Suprapubic skin (tissue), 4 donors: Measurements from ENCODE around the gene CAV2. TPM values are rescaled to one million over a fixed set of nuclear protein-coding genes. Genes with fewer than 3 reads are reported as not detected.

Experiments
- DNase-seq, 2 donors: peaks; one replicate each; pipeline ENCODE4 v3.0.0-alpha.2; 2019; ENCODE audit warnings: low spot score in 2 of 2
- H3K27ac ChIP-seq: fragments of 200-600 bp; sonication (generic); one replicate; pipeline ENCODE4 v1.5.1; 2019
- H3K27me3 ChIP-seq: fragments of 200-600 bp; sonication (generic); one replicate; pipeline ENCODE4 v1.5.1; 2019
- H3K36me3 ChIP-seq: fragments of 200-600 bp; sonication (generic); one replicate; pipeline ENCODE4 v1.5.1; 2019
- H3K4me1 ChIP-seq: fragments of 200-600 bp; sonication (generic); one replicate; pipeline ENCODE4 v1.5.1; 2019
- H3K4me3 ChIP-seq: fragments of 200-600 bp; sonication (generic); one replicate; pipeline ENCODE4 v1.5.1; 2019; ENCODE audit warnings: mild to moderate bottlenecking
- H3K9me3 ChIP-seq: fragments of 200-600 bp; sonication (generic); one replicate; pipeline ENCODE4 v1.5.1; 2019
- EP300 ChIP-seq: sonication (generic); formaldehyde crosslinking; IDR thresholded peaks from one replicate; pipeline ENCODE4 v1.6.1; 2017; ENCODE audit warnings: antibody characterized with exemption
- POLR2A ChIP-seq, 2 donors: fragments of 450-650 bp; IDR thresholded peaks; one replicate each; pipeline ENCODE4 v1.6.1; 2017; ENCODE audit warnings: antibody characterized with exemption in 2 of 2, mild to moderate bottlenecking in 2 of 2, moderate library complexity in 2 of 2
- POLR2AphosphoS5 ChIP-seq, 3 donors: sonication (generic); formaldehyde crosslinking; IDR thresholded peaks; one replicate each; pipeline ENCODE4 v1.6.1; 2017; ENCODE audit warnings: antibody characterized with exemption in 3 of 3
- WGBS: methylation state at CpG from one replicate; pipeline ENCODE4 v1.1.5; 2018; 5-methylcytosine and 5-hydroxymethylcytosine counted together
- total RNA-seq, 4 donors: library from RNA; depleted of rRNA; stranded (reverse); fragments of >200 nt; gene quantifications; one replicate each; pipeline ENCODE4 v1.1.0, GENCODE V29; 2016
- TF ChIP-seq, protein P1 (sequence below), 2 donors: fragments of 200-600 bp in 1 of 2; fragments of 450-650 bp in 1 of 2; sonication (generic) in 1 of 2; IDR thresholded peaks; one replicate each; pipeline ENCODE4 v1.5.1; 2016 to 2019; ENCODE audit warnings: antibody characterized with exemption in 2 of 2, mild to moderate bottlenecking in 1 of 2, moderate library complexity in 1 of 2

Gene CAV2
- total RNA-seq, 4 donors from 2014 or later, result 73.8 to 108 (median 98.7) TPM

DNA sequence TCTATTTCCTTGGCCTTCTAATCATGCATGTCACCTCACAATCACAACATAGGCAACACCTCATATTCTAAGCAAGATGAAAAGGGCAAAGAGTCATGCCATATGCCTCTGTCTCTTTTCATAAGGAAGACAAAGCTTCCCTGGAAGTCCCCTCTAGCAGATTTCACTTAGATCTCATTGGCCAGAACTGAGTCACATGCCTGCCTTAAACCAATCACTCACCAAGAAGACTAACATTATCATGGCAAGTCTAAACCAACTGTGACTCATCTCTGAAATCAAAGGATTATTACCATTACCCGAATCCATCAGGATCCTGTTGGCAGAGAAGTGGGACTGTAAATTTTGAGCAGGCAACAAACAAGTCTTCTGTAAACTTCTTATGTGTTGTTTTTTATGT, 53.1 kb downstream of the CAV2 start:
- Histone ChIP-seq H3K4me1 (peaks cover 25% of the 10 kb centered on the region), H3K27ac (no peak overlapping the region), H3K36me3 (no peaks in the 10 kb centered on the region), H3K27me3 (no peaks in the 10 kb centered on the region), H3K9me3 (no peaks in the 10 kb centered on the region), H3K4me3 (no peak overlapping the region)
- 16% methylated on average over 1 of the region's 1 CpG for WGBS
- no peak for DNase-seq
- no peak for TF ChIP-seq EP300
- no peak for TF ChIP-seq POLR2AphosphoS5 (IDR thresholded peaks at IDR 0.05)
- TF ChIP-seq, protein P1, sequence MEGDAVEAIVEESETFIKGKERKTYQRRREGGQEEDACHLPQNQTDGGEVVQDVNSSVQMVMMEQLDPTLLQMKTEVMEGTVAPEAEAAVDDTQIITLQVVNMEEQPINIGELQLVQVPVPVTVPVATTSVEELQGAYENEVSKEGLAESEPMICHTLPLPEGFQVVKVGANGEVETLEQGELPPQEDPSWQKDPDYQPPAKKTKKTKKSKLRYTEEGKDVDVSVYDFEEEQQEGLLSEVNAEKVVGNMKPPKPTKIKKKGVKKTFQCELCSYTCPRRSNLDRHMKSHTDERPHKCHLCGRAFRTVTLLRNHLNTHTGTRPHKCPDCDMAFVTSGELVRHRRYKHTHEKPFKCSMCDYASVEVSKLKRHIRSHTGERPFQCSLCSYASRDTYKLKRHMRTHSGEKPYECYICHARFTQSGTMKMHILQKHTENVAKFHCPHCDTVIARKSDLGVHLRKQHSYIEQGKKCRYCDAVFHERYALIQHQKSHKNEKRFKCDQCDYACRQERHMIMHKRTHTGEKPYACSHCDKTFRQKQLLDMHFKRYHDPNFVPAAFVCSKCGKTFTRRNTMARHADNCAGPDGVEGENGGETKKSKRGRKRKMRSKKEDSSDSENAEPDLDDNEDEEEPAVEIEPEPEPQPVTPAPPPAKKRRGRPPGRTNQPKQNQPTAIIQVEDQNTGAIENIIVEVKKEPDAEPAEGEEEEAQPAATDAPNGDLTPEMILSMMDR (IDR thresholded peaks at IDR 0.05), result no peak
- TF ChIP-seq POLR2A (IDR thresholded peaks at IDR 0.05), result no peak

DNA sequence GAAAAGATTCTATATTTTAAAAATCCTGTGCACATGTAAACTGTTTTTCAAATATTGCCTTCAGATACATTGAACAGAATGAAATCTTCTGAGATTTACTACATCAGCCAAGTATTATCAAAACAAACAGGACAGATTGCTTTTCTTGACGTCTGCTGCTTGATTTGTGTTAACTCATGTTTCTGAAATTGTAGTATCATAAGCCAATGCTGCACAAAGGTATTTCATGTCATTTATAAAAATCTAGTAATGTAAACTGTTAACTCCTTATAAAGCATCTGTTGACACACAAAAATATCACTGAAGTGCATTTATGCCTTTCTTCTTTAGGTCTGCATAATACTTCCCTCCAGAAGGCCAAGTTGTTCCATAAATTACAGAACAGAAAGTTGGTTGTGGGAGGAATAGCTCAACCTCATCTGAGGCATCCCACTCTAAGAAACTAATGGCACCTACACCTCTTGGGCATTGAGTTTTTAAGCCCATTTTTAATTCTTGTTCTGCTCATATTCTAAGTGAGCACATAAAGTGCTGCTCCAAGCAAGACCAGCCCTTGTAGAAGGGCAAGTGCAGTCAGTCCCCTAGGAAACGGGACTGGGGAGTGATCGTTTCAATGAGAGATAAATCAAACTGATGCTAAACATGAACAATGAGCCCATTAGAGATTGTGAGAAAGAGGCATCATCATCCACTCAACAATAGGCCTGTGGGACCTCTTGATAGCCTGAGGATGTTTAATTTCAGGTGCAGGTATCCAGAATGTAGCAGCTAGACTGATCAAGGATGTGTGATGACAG, 53.8 kb downstream of the CAV2 start:
- no peaks in the 10 kb centered on the region for H3K36me3 ChIP-seq
- no peaks in the 10 kb centered on the region for H3K27me3 ChIP-seq
- H3K4me3 ChIP-seq, result no peak overlapping the region
- no peak for DNase-seq
- H3K4me1 ChIP-seq, result peaks cover 25% of the 10 kb centered on the region
- no peak overlapping the region for H3K27ac ChIP-seq
- TF ChIP-seq POLR2A (IDR thresholded peaks at IDR 0.05), result no peak
- TF ChIP-seq, protein P1 (IDR thresholded peaks at IDR 0.05), result no peak
- TF ChIP-seq POLR2AphosphoS5 (IDR thresholded peaks at IDR 0.05), result no peak
- TF ChIP-seq EP300, result no peak
- H3K9me3 ChIP-seq, result no peaks in the 10 kb centered on the region
- whole genome bisulfite sequencing, result 51% methylated on average over 3 of the region's 3 CpGs

DNA sequence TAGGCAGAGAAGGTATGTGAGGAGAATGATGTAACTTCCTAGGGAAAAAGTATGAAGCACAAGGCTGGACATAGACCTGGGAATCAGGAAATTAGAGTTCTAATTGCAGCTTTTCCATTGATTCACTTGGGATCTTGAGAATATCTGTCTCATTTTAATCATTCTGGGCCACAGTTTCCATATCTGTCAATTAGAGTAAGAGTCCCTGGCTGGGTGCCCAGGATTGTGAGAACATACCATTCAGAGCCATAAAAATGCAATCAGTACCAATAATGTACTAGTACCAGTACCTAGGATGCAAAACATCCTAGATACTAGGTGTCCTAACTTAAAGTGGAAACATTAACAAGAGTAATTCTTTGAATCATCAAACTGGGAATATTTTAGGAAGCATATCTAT, 54.9 kb downstream of the CAV2 start:
- H3K4me3 ChIP-seq, result no peak overlapping the region
- no peak for DNase-seq
- no peaks in the 10 kb centered on the region for H3K27me3 ChIP-seq
- peaks cover 25% of the 10 kb centered on the region for H3K4me1 ChIP-seq
- no peaks in the 10 kb centered on the region for H3K9me3 ChIP-seq
- peaks cover 10% of the 10 kb centered on the region for H3K36me3 ChIP-seq
- TF ChIP-seq, protein P1 (IDR thresholded peaks at IDR 0.05), result no peak
- TF ChIP-seq EP300 (no peak), POLR2AphosphoS5 (IDR thresholded peaks at IDR 0.05) (no peak), POLR2A (IDR thresholded peaks at IDR 0.05) (no peak)
- H3K27ac ChIP-seq, result no peak overlapping the region

DNA sequence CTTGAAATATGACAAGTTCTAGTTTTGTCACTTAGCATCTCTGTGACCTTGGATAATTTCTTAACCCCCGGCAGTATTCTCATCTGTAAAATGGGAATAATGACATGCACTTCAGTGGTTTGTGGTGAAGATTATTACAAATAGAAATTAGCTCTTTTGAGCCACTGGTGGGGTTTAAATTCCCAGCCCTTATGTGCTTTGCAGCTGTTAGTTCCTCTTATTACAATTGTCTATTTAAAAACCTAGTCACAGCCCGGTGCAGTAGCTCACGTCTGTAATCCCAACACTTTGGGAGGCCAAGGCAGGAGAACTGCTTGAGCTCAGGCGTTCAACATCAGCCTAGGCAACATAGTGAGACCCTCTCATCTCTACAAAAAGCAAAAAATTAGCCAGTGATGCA, 55.4 kb downstream of the CAV2 start:
- Histone ChIP-seq H3K9me3 (no peaks in the 10 kb centered on the region), H3K27me3 (no peaks in the 10 kb centered on the region), H3K27ac (no peak overlapping the region), H3K4me3 (no peak overlapping the region), H3K36me3 (peaks cover 15% of the 10 kb centered on the region), H3K4me1 (peaks cover 23% of the 10 kb centered on the region)
- WGBS, result 71% methylated on average over 4 of the region's 4 CpGs
- TF ChIP-seq, protein P1 (IDR thresholded peaks at IDR 0.05), result no peak
- TF ChIP-seq EP300 (no peak), POLR2A (IDR thresholded peaks at IDR 0.05) (no peak), POLR2AphosphoS5 (IDR thresholded peaks at IDR 0.05) (no peak)
- no peak for DNase-seq

DNA sequence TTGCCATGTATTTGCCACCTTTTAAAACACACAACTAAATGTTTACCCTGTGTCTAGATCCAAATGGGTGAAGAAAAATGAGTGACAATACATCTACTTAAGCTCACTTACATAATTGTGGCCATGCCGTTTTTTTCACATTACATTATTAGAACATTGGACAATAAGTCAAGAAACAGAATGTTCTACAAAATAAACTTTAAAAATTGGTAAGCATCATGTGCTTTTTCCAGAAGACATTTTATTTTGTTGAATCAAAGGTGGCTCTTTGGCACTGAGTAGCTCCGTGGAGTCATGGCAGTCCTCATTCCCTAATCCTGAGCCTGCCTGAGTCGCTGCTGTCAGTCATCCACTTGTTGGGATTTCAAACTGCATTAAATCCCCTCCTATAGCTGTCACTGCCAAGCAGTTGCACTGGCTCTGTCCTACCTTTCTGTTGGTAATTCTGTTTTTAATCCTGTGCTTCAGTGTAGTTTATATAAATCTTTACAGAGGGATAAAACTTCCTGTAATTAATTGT, 57.6 kb downstream of the CAV2 start:
- peak overlapping the region; percentile 36 for H3K27ac ChIP-seq
- WGBS, result 71% methylated on average over 3 of the region's 3 CpGs
- TF ChIP-seq EP300, result no peak
- no peak for TF ChIP-seq POLR2A (IDR thresholded peaks at IDR 0.05)
- no peak for TF ChIP-seq POLR2AphosphoS5 (IDR thresholded peaks at IDR 0.05)
- TF ChIP-seq, protein P1 (IDR thresholded peaks at IDR 0.05), result no peak

More for the DNA sequence above, 57.6 kb downstream of the CAV2 start:
- H3K4me3 ChIP-seq, result no peak overlapping the region
- H3K36me3 ChIP-seq, result peaks cover 23% of the 10 kb centered on the region
- H3K9me3 ChIP-seq, result no peaks in the 10 kb centered on the region
- peaks cover 25% of the 10 kb centered on the region for H3K4me1 ChIP-seq
- H3K27me3 ChIP-seq, result no peaks in the 10 kb centered on the region
- DNase-seq, result no peak
